GM18499 (cell line): ENCODE results near the gene TADA3.
A peak's percentile ranks its signal among the peaks of the same experiment; 100 is the strongest.

Experiments
- ATAC-seq: cut with Tn5 transposase; IDR thresholded peaks from one replicate; pipeline ENCODE4 v1.9.1; 2021; ENCODE audit warnings: moderate number of reproducible peaks; ENCODE audit not compliant: insufficient read depth, unreplicated experiment

Gene TADA3, protein sequence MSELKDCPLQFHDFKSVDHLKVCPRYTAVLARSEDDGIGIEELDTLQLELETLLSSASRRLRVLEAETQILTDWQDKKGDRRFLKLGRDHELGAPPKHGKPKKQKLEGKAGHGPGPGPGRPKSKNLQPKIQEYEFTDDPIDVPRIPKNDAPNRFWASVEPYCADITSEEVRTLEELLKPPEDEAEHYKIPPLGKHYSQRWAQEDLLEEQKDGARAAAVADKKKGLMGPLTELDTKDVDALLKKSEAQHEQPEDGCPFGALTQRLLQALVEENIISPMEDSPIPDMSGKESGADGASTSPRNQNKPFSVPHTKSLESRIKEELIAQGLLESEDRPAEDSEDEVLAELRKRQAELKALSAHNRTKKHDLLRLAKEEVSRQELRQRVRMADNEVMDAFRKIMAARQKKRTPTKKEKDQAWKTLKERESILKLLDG

DNA sequence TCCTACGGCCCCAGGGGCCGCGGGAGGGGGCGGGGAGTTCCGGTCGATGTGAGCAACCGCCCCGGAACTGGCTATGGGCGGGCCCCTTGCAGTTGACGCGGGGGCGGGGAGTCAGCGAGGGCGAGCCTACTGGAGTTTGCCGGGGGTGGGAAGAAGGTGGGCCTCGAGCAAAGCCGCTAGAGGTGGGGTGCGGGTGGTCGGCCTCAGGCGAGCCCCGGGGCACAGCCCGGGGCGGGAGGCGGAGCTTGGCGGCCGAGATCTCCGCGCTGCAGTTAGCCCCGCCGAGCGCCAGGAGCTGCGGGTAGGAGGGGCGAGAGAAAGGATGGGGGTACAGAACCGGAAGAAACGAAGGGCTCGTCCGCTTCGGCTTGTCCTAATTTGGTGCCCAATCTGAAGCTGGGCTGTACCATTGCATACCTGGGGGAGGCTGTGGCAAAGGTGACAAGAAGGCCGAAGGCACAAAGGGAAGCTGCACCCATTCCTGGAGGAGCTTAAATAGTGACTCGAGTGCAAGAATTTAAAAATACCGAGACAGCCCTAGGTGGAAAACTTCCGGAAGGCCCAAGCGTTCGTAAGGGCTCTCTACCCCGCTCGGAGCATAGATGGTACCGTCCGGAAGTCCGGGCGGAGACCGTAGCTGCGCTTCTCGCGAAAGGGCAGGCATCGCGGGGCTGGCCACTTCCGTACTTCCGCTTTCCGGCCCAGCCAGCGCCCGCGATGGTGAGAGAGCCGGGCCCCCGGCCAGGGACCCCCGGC, at the start of gene TADA3, which contains the start of gene ARPC4:
Gene TADA3 (minus strand): TSS at position 69 of the 756 bp plus-strand sequence. CDS start 1,007 bp downstream, outside the sequence.
Gene ARPC4 (plus strand): TSS at position 678 of the 756 bp plus-strand sequence. CDS start 40 bp downstream, at position 718.
- peak; percentile 61 for ATAC-seq

DNA sequence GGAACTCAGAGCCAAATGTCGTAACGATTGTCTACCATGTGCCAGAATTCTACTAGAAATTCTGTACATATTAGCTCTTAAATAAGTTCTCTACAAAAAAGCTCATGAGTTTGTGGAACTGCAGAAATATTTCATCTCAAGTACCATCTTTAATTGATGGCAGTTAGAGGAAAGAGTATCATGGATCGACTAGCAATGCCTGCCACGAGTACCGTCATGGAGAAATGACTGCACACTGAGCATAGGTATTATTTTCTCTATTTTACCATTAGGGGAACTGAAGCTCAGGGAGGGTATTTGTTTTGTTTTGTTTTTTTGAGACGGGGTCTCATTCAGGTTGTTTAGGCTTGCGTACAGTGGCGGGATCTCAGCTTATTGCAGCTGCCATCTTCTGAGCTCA, 48.7 kb upstream of the TADA3 start:
- no peak for ATAC-seq

DNA sequence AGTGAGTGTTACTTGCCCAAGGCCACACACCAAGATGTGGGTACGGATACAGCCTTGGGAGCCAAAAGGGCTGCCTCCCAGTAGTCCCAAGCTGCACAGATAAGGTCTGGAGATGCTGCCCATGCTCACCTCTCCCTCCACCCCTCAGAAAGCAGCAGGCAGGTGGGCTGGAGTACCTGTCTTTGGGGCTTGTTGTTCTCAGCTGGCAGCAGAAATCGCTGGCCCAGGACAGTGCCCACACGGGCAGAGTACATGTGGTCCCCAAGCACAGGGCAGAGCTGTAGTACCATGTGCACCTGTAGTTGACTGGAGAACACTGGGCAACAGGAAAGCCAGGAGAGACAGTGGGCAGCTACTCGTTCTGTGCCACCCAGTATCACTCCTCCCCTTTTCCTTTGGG, 46.6 kb upstream of the TADA3 start:
- no peak for ATAC-seq

DNA sequence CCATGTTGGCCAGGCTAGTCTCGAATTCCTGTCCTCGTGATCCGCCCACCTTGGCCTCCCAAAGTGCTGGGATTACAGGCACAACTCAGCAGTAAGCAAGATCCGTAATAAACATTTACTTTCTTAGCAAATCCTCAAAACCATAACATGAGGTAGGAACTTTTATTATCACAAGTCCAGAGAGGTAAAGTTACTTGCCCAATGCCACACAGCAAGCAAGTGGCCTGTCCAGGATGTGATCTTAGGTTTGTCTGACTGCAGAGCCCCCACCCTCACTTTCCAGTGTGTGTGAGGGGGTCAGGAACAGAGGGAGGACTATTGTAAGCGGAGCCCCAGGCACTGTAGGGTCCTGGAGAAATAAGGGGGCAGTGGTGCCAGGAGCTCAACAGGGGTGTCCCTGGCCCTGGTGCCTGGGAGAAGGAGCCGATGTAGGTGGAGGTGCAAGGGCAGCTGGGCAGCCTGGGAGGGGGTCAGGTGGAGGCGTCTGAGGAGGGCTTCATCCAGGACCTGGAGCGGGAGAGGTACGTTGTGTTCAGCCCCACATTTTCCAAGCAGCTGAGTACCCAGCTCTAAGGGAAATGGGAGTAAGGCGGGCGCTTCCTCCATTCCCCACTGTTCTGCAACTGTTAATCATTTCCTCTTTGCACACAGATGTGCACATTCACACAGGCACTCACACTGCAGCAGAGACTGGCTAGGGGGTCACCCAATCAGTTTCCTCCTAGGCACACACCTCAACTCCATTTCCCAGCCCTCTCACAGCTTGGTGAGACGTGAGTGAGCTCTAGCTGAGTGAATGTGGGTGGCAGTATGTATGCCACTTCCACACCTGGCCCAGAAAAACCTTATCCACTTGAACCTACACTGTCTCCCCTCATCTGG, 45.7 kb upstream of the TADA3 start:
- ATAC-seq, result no peak

DNA sequence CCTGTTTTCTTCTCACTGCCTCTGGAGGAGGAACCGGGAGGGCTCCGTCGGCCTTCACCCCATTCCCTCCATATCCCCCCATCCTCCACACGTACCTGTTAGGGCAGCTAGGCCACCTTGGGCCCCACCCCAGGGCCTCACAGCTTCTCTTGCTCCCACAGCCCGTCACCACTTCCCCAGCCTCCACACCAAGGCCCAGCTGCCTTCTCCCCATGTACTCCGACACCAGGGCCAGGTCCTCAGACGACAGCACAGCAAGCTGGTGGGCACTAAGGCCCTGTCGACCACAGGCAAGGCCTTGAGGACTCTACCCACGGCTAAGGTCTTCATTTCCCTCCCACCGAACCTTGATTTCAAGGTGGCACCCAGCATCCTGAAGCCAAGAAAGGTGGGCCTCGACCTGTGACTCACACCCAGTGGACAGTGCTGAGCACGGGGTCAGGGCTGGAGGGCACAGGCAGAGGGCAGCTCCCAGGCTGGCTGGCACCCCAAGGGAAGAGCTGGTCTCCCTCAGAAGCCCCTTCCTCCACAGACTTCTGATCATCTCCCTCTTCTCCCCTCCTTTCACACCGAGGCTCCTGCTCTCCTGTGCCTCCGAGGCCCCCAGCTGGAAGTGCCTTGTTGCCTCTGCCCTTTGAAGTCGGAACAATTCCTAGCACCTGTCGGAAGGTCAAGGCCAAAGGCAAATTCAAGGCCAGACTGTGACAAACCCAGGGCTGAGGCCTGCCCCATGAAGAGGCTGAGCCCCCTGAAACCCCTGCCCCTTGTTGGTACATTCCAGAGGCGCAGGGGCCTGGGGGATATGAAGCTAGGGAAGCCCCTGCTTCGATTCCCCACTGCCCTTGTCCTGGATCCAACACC, 42.5 kb upstream of the TADA3 start:
- ATAC-seq, result no peak

DNA sequence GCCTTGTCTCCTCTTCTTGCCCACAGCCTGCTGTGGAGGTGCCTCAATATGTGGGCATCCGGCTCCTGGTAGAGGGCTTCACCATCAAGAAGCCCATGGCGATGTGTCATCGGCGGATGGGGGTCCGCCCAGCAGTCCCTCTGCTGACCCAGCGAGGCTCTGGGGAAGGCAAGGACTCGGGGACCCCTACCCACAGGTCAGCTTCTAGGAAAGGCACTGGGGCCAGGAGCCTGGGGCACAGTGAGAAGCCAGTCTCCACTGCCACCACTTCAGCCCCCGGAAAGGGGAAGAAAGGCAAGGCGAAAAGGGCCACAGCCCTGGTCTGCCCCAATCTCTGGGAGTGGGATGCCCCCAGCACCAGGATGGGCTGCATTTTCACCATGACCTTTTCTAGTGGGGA, 40.8 kb upstream of the TADA3 start:
- no peak for ATAC-seq

DNA sequence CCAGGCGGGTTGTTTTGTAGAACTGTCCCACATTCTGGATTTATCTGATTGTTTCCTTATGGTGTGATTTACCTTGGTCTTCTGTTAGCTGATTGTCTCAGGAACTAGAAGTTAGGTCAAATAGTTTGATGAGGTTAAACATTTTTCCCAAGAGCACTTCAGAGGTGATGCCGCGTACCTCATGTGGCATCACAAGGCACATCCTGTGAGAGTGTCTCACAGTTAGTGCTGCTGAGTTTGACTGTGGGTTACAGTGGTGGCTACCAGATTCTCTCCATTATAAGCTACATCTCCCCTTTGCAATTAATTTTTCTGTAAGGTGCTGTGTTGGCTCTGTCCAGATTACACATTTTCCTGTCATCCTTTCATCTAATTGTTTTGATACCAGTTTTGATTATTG, 39.0 kb upstream of the TADA3 start:
- ATAC-seq, result no peak

DNA sequence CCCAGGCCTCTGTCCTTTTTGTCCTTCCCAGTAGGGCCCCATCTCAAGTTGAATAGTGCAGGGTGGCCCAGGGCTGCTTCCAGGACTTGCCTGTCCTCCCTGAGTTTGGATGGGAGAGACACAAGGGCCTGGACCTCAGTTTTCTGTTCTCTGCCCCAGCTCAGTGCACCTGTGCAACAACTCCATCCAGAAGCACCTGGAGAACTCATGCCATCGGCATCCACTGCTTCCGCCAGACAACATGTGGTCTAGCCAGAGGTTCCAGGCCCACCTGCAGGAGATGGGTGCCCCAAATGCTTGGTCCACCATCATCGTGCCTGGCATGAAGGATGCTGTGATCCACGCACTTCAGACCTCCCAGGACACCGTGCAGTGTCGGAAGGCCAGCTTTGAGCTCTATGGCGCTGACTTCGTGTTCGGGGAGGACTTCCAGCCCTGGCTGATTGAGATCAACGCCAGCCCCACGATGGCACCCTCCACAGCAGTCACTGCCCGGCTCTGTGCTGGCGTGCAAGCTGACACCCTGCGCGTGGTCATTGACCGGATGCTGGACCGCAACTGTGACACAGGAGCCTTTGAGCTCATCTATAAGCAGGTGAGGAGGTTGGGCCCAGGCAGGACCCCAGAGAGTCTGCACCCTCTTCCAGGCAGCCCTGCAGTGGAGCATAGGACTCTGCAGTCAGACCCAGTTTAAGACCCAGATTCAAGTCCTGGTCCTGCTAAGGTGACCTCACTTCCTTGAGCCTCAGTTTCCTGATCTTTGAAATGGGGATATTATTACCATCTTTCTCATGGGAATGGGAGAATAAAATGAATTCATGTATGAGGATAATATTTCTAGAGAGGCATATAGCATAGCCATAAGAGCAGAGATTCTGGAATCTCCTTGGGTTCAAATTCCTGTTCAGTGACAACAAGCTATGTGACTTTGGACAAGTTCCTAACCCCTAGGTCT, 36.8 kb upstream of the TADA3 start:
- ATAC-seq, result no peak

DNA sequence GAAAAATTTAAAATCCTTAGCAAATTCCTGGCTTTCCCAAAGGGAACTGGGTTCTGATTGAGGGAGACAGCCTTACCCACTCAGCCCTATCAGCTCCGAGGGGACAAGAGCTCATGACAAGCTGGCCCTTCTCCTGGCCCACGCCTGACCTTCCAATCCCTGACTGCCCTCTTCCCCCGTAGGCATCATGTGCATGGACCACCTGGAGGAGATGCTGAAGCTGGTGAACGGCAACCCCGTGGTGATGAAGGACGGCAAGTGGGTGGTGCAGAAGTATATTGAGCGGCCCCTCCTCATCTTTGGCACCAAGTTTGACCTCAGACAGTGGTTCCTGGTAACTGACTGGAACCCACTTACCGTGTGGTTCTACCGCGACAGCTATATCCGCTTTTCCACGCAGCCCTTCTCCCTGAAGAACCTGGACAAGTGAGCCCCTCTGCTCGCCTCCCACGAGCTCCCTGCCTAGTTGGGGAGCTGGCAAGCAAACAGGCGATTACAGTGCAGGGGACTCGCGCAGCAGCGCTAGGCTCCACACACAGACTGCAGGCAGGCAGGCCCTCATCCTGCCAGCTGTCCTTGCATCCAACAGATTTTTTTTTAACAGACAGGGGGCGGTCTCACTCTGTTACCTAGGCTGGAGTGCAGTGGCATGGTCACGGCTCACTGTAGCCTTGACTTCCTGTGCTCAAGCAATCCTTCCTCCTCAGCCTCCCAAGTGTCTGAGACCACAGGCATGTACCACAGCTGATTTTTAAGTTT, 34.7 kb upstream of the TADA3 start:
- no peak for ATAC-seq

DNA sequence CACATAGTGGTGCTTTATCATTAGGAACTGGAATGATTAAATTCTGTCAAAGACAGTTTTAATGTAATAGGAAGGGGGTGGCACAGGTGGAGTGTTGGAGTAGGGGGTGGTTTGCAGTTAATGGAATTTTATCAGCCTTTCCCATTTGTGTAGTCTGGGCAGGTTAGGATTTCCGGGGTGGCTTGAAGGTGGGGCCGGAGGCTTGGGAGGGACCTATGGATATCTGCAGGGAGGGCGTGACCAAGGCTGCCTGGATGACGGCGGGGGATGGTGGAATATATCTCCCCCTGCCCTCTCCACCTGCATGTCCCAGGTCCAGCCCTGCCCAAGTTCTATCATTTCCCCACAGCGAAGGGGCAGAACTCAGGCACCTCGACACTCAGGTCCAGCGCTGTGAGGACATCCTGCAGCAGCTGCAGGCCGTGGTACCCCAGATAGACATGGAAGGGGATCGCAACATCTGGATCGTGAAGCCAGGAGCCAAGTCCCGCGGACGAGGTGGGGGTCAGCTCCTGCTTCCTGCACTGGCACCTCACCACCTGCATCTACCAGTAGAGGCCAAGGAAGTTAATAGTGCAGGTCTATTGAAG, 33.3 kb upstream of the TADA3 start:
- no peak for ATAC-seq

DNA sequence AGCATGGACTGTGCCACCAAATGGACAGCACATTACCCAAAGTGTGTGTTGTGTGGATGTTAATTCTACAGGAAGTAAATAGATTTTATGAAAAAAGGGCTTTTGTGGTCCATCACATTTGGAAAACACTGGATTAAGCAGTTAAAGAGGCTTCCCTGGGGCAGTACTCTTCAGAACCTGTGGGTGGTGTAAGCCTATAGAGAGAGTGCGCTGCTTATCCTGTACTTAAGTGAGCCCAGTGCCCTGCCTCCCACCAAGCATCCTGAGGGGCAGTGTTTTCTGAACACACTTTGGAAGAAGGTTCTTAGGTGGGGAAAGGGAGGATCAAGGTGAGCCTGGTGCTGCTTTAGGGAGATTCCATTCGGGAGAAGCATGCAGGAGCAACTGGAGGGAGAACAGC, 28.7 kb upstream of the TADA3 start:
- no peak for ATAC-seq

DNA sequence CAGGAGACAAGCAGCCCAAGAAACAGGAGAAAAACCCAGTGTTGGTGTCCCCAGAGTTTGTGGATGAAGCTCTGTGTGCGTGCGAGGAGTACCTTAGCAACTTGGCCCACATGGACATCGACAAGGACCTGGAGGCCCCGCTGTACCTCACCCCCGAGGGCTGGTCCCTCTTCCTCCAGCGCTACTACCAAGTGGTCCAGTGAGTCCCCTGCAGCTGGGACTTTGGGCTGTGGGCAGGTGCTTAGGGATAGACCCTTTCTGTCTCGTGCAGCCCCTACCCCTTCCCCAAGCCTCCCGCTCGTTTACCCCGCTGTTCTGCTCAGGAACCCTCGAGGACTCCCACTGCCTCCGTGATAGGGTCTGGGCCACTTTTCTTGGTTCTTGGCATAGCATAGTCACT, 28.3 kb upstream of the TADA3 start:
- no peak for ATAC-seq

DNA sequence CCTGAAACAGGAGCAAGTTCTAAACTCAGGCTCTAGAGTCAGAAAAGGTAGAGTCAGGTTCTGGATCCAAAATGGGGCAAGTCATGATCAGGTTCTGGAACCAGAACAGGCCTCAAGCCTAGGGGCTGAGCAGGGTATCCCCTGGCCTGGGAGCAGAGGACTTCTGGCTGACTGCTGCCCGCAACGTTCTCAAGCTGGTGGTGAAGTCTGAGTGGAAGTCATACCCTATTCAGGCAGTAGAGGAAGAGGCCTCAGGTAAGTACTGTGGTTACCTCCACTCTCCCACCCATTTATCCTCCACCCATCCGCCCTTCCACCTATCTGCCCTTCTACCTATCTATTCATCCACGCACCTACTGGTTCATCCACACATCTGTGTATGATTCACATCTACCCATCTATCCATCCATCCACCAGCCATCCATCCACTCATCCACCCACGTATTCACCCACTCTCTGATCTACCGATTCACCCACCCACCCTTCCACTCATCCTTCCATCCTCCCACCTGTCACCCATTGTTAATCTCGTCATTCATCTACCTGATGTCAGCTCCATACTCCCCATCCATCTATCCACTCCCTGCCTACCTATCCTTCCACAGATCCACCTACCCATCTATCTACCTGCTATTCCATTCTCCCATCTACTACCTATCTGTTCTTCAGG, 26.5 kb upstream of the TADA3 start:
- ATAC-seq, result no peak

DNA sequence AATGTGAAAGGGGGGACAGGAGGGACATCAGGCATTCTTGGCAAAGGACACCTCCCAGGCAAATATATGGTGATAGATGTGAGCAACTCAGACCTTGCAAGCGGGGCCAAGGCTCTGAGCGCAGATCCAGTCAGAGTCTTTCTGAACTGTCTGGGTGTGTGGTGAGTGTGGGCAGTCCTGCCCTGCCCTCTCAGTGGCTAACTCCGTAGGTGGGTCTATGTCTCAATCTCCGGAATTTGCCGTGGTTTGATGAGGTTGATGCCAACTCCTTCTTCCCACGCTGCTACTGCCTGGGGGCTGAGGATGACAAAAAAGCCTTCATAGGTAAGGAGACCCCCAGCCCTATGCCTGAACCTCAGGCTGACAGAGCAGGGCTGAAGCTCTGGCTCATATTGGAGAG, 25.2 kb upstream of the TADA3 start:
- no peak for ATAC-seq

DNA sequence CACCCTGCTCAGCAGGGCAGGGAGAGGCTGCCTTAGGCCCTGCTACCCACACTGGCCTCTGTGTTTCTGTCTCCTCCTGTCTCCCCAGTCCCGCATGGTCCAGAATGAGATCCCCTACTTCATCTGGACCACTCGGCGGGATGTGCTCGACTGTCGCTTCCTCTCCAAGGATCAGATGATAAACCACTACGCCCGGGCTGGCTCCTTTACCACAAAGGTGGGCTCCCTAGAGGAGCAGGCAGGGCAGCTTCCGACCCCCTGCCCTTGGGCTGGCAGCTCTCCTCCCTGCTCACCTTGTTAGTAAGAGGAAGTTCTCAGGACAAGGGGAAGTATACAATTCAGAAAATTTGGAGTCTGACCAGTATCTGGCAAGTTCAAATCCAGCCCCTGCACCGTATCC, 23.7 kb upstream of the TADA3 start:
- no peak for ATAC-seq

DNA sequence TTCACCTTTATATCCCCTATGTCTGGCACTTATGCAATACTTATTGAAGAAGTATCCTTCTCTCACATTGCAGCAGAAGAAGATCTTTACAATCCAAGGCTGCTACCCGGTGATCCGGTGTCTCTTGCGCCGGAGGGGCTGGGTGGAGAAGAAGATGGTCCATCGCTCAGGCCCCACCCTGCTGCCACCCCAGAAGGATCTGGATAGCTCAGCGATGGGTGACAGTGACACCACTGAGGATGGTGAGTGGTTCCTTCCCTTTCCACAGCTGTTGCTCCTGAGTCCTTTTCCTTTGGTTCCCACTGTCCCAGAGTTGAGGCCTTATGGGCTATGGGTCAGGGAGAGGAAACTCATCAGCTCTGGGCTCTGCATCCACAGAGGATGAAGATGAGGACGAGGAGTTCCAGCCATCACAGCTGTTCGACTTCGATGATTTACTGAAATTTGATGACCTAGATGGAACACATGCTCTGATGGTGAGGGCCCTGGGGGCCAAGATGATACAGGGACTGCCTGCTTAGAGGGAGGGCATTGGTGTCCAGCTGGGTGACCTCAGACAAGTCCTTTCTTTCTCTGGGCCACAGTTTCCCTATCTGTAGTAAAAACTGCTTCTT, 20.7 kb upstream of the TADA3 start:
- ATAC-seq, result no peak

DNA sequence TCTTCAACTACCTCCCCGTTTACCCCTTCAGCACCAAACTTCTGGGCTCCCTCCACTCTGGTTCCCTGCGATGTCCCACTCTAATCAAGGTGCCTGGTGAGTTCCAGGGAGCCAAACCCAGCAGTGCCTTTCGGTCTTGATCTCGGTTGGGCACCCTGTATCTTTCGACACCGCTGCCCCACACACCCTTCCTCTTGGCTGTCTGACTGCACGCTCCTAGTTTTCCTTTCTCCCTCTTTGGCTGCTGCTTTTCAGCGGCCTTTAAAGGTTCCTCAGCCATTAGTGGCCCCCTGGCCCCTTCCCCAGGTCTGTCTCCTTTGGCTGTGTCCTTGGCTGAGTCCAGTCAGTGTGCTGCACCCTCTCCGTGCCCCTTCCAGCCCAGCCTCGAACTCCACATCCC, 18.6 kb upstream of the TADA3 start:
- no peak for ATAC-seq
